ENCODE results near the gene GM2A.
"Not testable (repeated sequence)": the region's sequence is repeated elsewhere in the genome, so short reads cannot be mapped to it uniquely, and the experiment has no call there.

GRCh38 chr5:151235239-151235571 is 17.8 kb upstream of the GM2A start:
- TF ChIP-seq FOXM1, BHLHE40 (IDR thresholded peaks at IDR 0.05; ENCODE audit: borderline replicate concordance): not testable (repeated sequence)

Measured in HEK293T (cell line).